Inflammatory macrophage (primary cell): ENCODE data around the gene NPNT.

Experiments
- DNase-seq, 2 donors: peaks; one replicate each; pipeline ENCODE4 v3.0.0-alpha.2; 2020 to 2022

The NPNT gene

DNA sequence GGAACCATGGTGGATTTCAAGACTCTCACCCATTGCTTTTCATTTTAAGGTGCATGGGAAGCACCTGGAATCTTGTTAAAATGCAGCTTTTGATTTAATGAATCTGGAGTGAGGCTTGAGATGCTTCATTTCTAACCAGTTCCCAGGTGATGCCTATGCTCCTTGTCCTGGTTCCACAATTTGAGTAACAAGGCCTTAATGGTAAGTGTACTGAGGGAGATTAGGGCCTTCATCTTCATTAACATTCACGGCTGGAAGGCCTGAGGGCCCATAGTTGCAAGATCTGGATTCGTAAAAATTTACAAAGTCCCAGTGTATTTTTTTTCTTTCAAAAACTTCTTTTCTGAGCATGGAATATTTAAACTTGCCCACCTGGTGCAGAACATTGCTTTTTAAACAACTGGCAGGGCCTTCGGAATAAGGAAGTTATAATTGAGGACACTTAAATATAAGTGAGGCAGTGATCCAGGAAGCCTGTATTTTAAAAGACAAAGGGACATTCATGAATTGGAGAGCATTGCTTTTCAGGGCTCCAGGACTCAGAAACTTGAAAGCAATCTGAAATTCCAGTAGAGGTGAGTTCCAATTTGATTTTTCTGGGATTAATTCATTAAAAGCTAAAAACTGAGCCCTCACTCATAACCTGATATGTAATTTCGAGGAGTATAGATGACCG lies 77.8 kb downstream of the NPNT start:
- DNase-seq, result no peak

DNA sequence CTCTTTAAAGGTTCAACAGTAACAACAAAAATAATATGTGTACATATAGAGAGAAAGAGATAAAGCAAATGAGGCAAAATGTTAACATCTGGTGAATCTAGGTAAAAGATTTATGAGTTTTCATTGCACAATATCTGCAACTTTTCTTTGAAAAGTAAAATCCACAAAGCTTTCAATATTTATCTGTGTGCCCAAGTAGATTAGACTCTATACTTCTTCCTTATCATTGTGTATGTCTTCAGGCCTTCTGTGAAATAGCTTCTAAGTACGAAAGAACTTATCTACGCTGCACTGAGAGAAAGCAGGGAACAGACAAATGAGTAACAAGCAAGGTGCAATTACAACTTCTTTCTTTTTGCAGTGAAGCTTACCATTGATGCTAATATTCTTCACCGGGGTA lies 81.6 kb downstream of the NPNT start:
- DNase-seq, result no peak

DNA sequence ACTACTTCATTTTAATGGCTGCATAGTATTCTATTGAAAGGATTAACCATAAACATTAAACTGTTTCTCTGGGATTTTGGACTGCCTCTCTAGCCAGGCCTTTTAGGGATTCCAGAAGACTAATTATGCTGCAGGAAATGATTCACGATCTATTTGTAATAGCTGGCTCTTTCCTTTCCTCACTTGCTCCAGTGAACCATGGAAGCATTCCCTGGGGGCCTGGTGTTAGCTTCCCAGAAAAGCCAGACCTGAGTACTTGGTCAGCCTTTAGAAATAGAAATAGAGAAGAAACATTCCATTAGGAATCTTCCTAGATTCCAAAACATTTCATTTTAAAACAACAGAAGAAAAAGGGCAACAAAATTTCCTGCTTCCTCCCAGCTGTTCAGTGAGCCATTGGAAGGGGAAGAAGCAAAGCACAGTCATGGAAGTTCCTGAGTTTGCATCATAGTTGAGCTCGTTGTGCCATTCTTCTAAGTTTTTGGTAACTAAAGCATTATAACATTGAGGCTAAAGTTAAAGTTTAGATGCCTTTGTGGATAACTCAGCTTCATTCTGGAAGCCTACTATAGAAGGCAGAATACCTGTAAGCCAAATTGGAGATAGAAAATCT lies 83.5 kb downstream of the NPNT start:
- DNase-seq, result no peak

DNA sequence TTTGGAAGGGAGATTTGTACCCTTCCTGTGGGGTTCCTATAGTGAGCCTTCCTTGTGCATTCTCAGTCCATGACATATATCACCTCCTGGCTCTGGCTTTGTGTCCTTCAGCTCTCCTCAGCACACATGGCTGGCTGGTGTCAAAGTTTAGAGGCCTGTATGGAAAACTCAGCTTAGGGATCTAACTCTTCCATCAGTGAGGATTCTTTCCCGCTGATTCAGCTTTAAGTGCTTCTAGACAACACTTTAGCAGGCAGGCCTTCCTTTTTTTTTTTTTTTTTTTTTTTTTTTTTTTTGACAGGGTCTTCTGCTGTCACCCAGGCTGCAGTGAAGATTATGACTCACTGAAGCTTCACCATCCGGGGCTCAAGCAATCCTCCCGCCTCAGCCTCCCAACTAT lies 84.2 kb downstream of the NPNT start:
- no peak for DNase-seq

DNA sequence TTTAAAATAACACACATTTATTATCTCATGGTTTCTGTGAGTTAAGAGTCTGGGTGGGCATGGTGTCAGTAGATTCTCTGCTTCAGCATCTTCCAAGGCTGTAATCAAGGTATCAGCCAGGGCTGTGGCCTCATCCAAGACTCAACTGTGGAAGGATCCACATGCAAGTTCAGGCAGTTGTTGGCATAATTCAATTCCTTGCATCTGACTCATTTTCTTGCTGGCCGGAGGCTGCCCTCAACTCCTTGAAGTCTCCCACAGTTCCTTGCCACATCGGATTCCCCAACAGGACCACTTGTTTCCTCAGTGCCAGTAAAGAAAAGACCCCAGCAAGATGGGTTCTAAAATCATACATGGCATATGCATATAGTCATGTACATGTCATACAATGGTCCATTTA lies 93.4 kb downstream of the NPNT start:
- no peak for DNase-seq

DNA sequence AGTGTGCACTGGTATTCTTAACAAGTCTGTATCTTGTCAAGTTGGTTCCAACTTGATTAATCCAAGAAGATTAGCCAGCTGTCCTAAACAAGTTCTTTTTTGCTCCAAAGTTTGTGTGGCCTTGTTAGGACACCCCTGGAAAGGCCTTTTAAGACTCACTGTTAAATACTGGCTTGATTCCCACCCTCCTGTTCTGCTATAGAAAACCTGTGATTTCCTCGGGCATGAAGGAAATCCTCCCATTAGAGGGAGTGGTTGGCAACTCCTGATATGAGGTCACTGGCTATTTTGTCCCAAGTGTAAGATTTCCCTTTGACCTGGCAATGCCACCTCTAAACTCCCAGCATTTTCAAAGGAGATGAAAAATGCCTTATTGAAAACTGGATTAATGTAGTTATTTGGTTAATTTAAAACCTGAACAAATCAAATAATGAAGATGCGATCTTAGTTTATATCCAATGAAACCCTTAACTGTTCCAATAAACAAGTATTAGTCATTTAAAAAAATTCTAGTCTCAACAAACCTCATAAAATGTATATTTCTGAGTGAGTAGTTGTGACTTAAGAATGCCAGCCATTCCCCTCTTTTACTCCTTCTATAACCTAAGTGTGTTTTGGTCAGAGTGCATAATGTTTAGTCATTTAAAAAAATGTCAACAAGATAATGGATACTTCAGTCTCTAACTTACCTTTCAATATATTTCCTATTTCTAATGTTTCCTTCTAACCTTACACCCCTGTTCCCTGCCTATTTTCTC lies 94.4 kb downstream of the NPNT start:
- DNase-seq, result no peak

DNA sequence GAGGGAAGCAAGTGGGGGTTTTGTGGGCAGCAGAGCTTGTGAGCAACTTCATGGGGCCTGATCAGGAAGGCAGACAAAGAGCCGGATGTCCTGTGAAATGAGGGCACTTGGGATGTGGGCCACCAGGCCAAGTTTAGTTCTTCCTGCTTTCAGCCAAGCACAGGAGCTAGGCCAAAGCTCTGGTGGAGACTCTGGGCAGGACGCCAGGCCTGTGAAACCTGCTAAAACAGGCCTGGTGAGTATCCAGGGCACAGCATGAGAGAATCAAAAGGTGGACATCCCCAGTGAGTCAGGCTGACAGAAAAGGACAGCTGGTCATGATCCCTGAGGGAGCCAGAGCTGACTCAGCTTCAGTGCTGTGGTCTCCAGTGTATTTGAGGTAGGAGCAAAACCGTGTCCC lies 95.7 kb downstream of the NPNT start:
- no peak for DNase-seq

DNA sequence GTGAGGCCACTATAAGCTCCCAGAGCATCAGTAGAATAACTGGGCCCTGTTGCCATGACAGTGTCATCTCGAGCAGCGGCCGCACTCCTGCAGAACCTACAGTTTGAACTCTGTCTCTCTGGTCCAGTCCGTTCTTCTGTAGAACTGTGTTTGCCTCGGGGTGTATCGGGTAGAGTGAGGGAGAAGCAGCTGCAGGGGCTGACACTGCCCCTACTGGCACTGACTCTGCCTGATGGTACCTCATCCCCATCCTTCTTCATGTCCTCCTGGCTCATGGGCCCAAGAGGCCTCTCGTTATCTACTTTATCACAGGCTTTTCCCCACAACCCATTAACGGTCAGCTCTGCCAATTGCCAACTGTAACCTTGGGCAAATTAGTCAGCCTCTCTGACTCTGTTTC lies 96.5 kb downstream of the NPNT start:
- no peak for DNase-seq

DNA sequence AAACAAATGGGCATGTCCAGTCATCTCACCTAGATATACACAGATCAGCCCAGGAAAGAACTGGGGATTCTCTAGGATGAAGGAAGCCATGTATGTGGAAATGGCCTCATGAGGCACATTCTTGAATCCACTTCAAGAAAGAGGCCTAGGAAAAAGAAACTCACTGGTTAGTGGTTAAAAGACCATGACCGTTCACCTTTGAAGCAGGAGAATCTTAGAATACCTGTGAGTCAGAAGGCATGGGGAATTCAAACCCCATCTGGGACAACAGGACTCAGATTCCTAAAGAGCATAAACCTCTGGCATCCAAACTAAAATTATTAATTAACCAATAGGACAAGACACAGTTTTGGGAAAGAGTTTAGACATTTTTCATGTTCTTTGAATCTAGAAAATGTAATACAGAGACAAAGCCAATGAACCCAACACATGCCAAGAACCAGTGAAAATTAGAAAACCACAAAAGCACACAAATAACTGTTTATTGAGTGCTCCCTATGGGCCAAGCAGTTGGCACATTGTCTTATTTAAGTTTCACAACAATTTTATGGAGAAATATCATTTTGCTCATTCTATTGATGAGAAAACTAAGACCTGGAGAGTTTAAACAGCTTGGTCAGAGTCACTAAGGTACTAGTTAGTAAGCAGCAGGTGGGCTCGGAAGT lies 97.5 kb downstream of the NPNT start:
- DNase-seq, result no peak

DNA sequence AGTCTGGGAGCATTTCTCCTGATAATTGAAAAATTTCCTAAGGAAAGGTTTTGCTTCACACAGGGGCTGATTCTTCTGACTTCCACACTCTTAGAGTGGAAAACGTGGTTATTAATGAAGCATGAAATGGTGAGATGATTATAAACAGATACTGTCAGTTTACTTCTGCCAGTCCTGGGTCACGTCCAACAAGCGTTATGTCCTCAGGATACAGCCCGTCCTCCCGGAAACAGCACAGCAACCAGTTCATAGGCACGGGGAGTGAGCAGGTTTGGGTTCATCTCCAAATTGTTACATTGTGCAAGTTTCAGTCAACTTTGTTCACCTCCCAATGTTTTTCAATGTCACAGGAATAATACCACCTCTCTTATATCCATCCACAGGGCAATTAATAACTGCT lies 98.8 kb downstream of the NPNT start:
- no peak for DNase-seq

DNA sequence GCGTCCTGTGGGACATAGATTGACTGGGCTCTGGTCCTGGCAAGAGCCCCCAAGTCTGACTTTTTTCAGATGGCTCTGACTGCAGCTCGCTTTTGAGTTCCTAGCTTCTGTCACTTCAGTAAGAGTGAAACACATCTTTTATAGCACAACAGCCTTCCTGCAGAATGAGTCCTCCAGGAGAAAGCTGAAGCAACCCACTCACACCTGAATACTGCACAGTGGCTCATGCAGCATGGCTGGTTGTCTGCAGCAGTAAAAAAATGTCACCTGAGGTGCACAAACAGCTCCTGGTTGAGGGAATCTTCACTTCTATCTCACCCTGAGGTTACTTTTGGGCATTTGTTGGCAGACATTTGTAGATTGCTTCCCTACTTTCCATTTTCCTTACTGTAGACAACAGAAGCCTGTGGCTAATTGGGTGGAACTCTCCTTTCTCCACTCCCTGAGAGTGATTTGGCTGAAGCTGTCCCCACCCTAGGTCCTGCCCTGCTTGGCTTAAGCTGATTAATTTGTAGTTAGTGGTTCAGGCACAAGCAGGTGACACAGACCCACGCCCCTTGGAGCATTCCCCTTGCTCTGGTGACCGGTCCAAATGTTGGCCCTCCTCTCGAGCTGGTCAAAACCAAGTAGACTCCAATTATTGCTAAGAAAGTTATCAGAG lies 99.7 kb downstream of the NPNT start:
- DNase-seq, result no peak

DNA sequence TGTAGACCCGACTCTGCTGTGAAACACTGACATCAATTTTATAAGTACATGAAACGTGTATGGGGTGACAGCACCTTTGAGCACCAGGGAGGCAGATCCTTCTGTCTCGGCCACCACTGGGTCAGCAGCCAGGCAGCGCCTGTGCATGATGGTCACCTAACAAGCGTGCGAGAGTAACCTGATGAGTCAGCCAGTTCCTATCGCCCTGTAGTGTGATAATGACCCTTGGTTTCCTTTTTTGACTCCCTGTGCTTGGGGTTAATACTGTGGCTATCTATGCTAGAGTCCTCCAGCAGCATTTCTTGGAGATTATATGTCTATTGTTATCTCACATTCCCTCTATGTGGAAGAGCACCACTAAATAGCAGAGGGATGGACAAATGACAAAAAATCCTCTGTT lies 101.6 kb downstream of the NPNT start:
- DNase-seq, result no peak

DNA sequence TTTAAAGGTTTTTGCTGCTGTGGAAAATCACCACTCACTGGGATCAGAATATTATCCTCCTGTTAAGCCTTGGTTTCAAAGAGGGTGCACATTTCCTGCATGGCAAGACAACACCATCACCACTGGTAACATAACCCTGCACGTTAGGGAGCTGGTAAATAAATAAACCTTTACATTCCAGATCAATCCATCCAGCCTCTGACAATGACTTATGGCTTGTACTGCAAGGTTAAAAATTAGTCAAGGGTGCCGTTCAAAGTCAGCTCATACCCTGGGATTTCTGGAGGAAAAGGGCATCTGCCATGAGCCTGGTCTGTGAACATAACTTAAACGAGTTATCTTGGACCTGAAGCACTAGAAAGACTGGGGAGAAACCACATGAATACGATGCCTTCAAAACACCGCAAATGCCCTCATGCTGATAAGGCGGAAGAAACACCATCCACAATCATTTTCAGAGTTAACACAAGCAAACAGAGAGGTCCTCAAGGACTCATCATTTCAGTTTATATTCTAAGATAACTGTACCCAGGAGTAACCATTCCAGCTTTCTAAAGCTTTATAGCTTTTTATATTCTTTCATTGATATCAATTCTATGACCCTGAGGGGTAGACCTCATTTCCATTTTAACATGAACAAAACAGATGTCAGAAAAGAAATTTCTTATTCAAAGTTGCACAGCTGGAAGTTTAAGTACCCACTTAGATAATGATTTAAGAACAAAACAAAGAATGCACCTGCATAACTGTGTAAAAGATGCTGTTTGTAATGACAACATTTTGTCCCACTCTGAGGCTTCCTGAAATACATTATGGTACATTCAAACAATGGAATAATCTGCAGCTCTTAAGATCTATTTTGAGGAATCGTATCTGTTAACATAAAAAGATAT lies 103.1 kb downstream of the NPNT start:
- no peak for DNase-seq

DNA sequence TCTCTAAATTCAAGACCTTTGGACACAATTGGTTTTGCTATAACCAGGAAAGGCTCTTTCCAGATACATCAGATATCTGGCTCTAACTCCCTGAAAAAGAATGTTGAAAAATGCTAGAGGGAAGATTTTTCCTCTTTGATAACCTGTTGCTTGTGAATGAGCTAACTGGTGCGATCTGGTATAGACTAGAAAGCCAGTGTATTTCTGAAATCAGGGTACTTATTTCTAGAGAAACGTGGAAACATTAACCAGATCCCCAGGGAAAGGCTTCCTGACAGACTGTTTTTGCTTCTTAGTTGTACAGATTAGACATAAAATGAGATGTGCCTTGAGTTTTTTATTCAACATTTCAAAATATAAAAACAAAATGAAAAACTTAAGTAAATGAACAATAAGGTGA lies 107.7 kb downstream of the NPNT start:
- DNase-seq, result no peak

DNA sequence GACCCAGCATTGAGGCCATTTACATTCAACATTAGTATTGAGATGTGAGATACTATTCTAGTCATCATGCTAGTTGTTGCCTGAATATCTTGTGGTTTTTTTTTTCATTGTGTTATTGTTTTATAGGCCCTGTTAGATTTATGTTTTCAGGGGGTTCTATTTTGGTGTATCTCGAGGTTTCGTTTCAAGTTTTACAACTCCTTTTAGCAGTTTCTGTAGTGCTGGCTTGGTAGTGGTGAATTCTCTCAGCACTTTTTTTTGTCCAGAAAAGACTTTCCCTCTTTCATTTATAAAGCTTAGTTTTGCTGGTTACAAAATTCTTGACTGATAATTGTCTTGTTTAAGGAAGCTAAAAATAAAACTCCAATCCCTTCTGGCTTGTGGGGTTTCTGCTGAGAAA lies 115.5 kb downstream of the NPNT start:
- DNase-seq, result no peak

DNA sequence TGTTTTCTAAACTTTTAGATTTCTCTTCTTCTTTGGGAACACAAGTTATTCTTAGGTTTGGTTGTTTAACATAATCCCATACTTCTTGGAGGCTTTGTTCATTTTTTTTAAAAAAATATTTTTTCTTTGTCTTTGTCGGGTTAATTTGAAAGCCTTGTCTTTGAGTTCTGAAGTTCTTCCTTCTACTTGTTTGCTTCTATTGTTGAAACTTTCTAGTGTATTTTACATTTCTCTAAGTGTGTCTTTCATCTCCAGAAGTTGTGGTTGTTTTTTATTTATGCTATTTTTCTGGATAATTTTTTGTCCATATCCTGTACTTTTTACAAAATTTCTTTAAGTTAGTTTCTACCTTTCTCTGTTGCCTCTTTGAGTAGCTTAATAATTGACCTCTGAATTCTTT lies 116.1 kb downstream of the NPNT start:
- DNase-seq, result no peak

DNA sequence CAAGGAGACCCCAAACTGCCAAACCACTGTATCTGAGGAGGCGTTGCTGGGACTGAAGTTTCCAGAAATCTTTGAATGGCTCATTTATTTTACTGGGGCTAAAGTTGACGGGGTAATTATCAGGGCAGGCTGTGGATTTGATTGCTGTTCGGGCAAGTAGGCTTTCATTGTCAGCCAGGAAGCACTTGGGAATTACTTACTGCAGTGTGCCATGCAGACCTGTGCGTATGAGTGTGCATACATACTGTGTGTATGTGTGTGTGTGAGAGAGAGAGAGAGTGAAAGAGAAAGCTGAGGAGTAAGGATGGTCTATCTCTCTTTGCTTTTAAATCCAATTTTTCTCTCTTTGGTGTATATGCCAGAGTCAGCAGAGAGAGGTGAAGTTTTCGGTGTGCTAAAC lies 122.7 kb downstream of the NPNT start:
- DNase-seq, result no peak

DNA sequence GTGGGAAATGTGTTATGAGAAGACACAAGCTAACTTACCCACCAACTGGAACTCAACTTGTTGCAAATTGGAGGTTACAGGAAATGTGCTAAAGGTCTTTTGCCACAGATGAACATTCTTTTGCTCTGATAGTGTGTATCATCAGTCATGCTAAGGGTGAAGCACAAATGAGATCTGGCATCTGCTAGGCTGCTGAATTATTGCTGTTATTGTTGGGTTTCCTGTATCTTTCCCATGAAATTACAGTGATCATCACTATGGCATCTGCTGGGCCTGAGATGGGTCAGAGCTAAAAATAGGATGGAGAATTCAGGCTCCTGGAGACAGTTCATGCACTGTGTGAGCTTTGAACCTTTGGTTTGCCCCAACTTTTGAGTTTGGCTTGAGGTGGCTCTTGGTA lies 124.5 kb downstream of the NPNT start:
- DNase-seq, result no peak
